ENCODE data around the gene CD52.

Gene CD52

GRCh38 chr1:26335774-26336476, 18.2 kb downstream of the CD52 start:
- POLR2A ChIA-PET = interaction anchor here (0.9 kb wide), 1 partner anchor 63 kb away, joined by 3 read pairs; no protein-coding TSS in a partner anchor
- Histone ChIP-seq H3K9me3 (ENCODE audit: control insufficient read depth, insufficient read depth, low read depth, low read length) (no peaks in the 10 kb centered on the region), H3K4me1 (ENCODE audit: control insufficient read depth, insufficient read depth, low read length) (no peaks in the 10 kb centered on the region), H3K27ac (ENCODE audit: extremely low read depth, low read depth, low read length) (no peak overlapping the region), H3K36me3 (ENCODE audit: control insufficient read depth in 2 of 2, insufficient read depth in 1 of 2, low read length in 2 of 2) (no peaks in the 10 kb centered on the region), H3K4me3 (ENCODE audit: low read depth, low read length) (peak overlapping the region; percentile 76)
- peak; percentile 99 for TF ChIP-seq ZBTB48 (tag by site-specific recombination; IDR thresholded peaks at IDR 0.05)
- no peak for TF ChIP-seq BCL11B (tag by site-specific recombination; IDR thresholded peaks at IDR 0.05; ENCODE audit: low read depth)
- no peak for TF ChIP-seq ZNF280D (tag by site-specific recombination; IDR thresholded peaks at IDR 0.05)
- TF ChIP-seq ZNF830 (tag by site-specific recombination; IDR thresholded peaks at IDR 0.05; ENCODE audit: low read depth) = no peak
- no peak for TF ChIP-seq ZNF692 (tag by site-specific recombination; IDR thresholded peaks at IDR 0.05)
- TF ChIP-seq ZNF366 (tag by site-specific recombination; conservative IDR thresholded peaks at IDR 0.05) = peak; percentile 93
- peak; percentile 22; the same call in 1 of the 2 replicates for TF ChIP-seq ZNF600 (tag by site-specific recombination; IDR thresholded peaks at IDR 0.05)
- peak; percentile 91 for TF ChIP-seq PRDM10 (tag by site-specific recombination; IDR thresholded peaks at IDR 0.05)
- TF ChIP-seq TRIM28 (IDR thresholded peaks at IDR 0.05; ENCODE audit: borderline replicate concordance, low read length) = no peak
- TF ChIP-seq ZNF580 (tag by site-specific recombination; IDR thresholded peaks at IDR 0.05) = no peak
- peak; percentile 42; the same call in 1 of the 2 replicates for TF ChIP-seq WT1 (tag by site-specific recombination; IDR thresholded peaks at IDR 0.05)
- TF ChIP-seq ZNF585B (tag by site-specific recombination; IDR thresholded peaks at IDR 0.05) = no peak
- TF ChIP-seq ZNF311 (tag by site-specific recombination; IDR thresholded peaks at IDR 0.05; ENCODE audit: borderline replicate concordance) = no peak
- TF ChIP-seq ZFHX2 (tag by site-specific recombination; conservative IDR thresholded peaks at IDR 0.05) = no peak
- no peak for TF ChIP-seq ZNF701 (tag by site-specific recombination; IDR thresholded peaks at IDR 0.05)
- TF ChIP-seq ZNF214 (tag by site-specific recombination; IDR thresholded peaks at IDR 0.05; ENCODE audit: borderline replicate concordance) = no peak
- peak; percentile 69 for TF ChIP-seq ZNF335 (tag by site-specific recombination; conservative IDR thresholded peaks at IDR 0.05)
- TF ChIP-seq ZNF266 (tag by site-specific recombination; IDR thresholded peaks at IDR 0.05; ENCODE audit: low read depth) = no peak
- TF ChIP-seq ZNF2 (tag by site-specific recombination; IDR thresholded peaks at IDR 0.05) = no peak
- no peak for TF ChIP-seq ZBTB21 (tag by site-specific recombination; IDR thresholded peaks at IDR 0.05)
- TF ChIP-seq ZNF416 (tag by site-specific recombination; IDR thresholded peaks at IDR 0.05) = no peak
- peak; percentile 53; the same call in 1 of the 2 replicates for TF ChIP-seq ZEB2 (tag by site-specific recombination; IDR thresholded peaks at IDR 0.05)
- TF ChIP-seq ZNF473 (tag by site-specific recombination; IDR thresholded peaks at IDR 0.05) = no peak
- TF ChIP-seq KLF8 (tag by site-specific recombination; IDR thresholded peaks at IDR 0.05) = peak; percentile 84; the same call in 1 of the 2 replicates
- peak; percentile 84 for TF ChIP-seq ZNF341 (tag by site-specific recombination; IDR thresholded peaks at IDR 0.05; ENCODE audit: low read depth)
- TF ChIP-seq ZBTB17 (tag by site-specific recombination; IDR thresholded peaks at IDR 0.05) = peak; percentile 61; the same call in 1 of the 2 replicates
- TF ChIP-seq ZNF398 (tag by site-specific recombination; IDR thresholded peaks at IDR 0.05) = peak; percentile 88
- CTCF ChIA-PET = interaction anchor here (0.5 to 4.8 kb wide), 7 partner anchors 10 to 1909 kb away, joined by 3 to 23 read pairs (median 4); no protein-coding TSS in a partner anchor

All from HEK293 (cell line).